Measurements from ENCODE around the gene PMEPA1.

GRCh38 chr20:57702521-57702920 lies 7.3 kb downstream of the PMEPA1 start:
- TF ChIP-seq EZH2 (IDR thresholded peaks at IDR 0.05; ENCODE audit: insufficient read depth, poor library complexity, severe bottlenecking) (no peak), EZH2phosphoT487 (IDR thresholded peaks at IDR 0.05; ENCODE audit: insufficient read depth, low read depth) (no peak)
